ENCODE results near the gene SH3GL3. TPM values are rescaled to one million over a fixed set of nuclear protein-coding genes. Genes with fewer than 3 reads are reported as not detected.

The SH3GL3 gene
- total RNA-seq, 6 experiments from 2014 or later, result not detected

DNA sequence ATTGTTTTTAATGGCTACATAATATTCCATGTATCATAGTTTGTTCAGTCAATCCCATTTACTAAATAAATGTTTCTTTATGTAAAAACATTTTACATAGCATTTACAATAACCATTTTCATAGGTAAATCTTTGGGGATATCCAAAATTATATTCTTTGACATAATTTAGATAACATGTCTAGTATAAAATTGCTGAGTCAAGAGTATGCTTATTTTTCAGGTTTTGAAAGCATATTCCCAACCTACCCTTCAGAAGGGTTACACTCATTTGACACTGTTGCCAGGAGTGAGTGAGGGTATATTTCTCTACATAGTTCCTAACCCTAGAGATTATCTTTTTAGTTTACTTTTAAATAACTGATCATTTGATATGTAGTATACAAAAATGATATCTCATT lies 122.2 kb downstream of the SH3GL3 start:
- no peaks in the 10 kb centered on the region for H3K4me1 Mint-ChIP-seq (ENCODE audit: low read depth)
- no peaks in the 10 kb centered on the region for H3K27me3 Mint-ChIP-seq (ENCODE audit: insufficient read depth)
- no peaks in the 10 kb centered on the region for H3K36me3 Mint-ChIP-seq (ENCODE audit: low read depth)
- H3K4me3 Mint-ChIP-seq, result no peak overlapping the region
- no peak overlapping the region for H3K27ac Mint-ChIP-seq
- no peak for DNase-seq
- H3K9me3 Mint-ChIP-seq, result no peaks in the 10 kb centered on the region
- TF ChIP-seq, protein P1, sequence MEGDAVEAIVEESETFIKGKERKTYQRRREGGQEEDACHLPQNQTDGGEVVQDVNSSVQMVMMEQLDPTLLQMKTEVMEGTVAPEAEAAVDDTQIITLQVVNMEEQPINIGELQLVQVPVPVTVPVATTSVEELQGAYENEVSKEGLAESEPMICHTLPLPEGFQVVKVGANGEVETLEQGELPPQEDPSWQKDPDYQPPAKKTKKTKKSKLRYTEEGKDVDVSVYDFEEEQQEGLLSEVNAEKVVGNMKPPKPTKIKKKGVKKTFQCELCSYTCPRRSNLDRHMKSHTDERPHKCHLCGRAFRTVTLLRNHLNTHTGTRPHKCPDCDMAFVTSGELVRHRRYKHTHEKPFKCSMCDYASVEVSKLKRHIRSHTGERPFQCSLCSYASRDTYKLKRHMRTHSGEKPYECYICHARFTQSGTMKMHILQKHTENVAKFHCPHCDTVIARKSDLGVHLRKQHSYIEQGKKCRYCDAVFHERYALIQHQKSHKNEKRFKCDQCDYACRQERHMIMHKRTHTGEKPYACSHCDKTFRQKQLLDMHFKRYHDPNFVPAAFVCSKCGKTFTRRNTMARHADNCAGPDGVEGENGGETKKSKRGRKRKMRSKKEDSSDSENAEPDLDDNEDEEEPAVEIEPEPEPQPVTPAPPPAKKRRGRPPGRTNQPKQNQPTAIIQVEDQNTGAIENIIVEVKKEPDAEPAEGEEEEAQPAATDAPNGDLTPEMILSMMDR (IDR thresholded peaks at IDR 0.05), result no peak

DNA sequence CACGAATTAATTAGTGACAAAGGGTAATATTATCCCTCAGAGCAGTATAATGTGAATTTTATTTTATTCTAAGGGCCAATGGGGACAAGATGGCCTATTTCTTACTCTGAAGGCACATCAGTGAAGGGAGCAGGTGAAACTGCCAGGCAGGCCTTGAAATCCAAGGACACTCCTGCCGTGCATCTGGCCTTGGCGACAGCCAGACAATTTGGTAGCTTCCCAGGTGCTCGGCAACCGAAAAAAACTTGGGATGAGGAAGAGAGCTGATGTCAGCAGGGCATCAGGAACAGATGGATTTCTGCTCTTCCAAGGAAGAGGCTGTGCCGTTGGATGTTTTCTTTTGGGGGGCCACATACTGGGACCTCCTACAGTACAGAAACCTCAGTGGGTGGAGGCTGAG lies 123.6 kb downstream of the SH3GL3 start:
- TF ChIP-seq, protein P1 (IDR thresholded peaks at IDR 0.05), result no peak

DNA sequence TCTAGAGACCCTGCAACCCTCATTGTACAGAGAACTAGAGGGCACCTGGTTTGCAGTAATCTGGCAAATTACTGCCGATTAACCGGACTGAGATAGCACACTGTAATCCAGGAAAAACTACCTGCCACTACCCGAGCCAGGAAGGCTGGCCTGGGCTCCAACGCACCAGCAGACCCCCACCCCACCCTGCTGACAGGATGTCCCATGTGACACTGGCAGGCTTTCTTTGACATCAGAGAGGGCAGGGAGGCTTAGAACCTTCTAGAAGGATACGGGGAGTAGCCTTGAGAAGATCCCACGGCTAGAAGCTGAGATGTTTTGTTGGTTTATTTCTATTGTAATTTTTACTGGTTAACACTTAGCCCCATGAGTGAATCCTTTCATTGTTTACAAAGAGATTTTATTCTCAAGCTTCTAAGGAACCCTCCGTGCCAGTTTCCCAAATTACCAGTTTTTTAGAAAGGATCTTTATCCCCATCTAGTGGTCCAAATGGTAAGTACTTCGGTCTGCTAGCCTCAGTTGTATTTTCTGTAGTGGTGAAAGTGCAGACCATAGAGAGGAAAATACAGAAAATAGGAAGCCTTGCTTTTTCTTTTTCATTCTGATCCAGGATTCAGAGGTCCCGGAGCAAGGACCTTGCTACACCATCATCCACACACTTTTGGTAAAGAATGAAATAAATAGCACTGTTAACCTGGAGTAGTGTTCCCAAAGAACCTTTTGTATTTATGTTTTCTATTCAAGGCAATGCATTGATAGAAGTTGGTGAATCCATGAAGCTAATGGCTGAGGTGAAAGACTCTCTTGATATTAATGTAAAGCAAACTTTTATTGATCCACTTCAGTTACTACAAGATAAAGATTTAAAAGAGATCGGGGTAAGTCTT lies 124.9 kb downstream of the SH3GL3 start:
- TF ChIP-seq, protein P1 (IDR thresholded peaks at IDR 0.05), result peak; percentile 79
- no peak overlapping the region for H3K4me3 Mint-ChIP-seq

More for the DNA sequence above, 123.6 kb downstream of the SH3GL3 start:
- Mint-ChIP-seq H3K27ac (no peak overlapping the region), H3K4me1 (ENCODE audit: low read depth) (no peaks in the 10 kb centered on the region), H3K4me3 (no peak overlapping the region), H3K27me3 (ENCODE audit: insufficient read depth) (peaks cover 4% of the 10 kb centered on the region), H3K9me3 (no peaks in the 10 kb centered on the region), H3K36me3 (ENCODE audit: low read depth) (no peaks in the 10 kb centered on the region)
- no peak for DNase-seq

DNA sequence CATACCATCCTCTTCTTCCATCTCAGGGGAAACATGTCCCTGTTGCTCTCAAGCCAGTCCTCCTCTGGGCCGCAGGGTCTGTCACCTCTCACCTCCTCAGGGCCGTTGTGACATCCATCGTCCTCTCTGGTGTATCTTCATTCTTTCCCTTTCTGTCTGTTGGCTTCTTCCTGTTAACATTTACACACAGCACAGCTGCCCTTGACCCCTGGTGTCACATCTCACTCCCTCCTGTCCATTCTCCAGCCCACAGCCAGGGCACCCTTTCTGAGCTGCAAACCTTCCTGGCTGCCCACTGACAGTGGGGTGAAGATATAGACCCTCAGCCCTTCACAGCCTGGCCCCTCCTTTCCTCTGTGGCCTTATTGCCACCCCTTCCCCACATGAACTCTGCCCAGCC lies 127.2 kb downstream of the SH3GL3 start:
- no peak overlapping the region for H3K4me3 Mint-ChIP-seq
- H3K27me3 Mint-ChIP-seq (ENCODE audit: insufficient read depth), result peaks cover 5% of the 10 kb centered on the region
- no peaks in the 10 kb centered on the region for H3K4me1 Mint-ChIP-seq (ENCODE audit: low read depth)
- TF ChIP-seq, protein P1 (IDR thresholded peaks at IDR 0.05), result no peak
- no peak overlapping the region for H3K27ac Mint-ChIP-seq
- no peaks in the 10 kb centered on the region for H3K9me3 Mint-ChIP-seq
- H3K36me3 Mint-ChIP-seq (ENCODE audit: low read depth), result no peaks in the 10 kb centered on the region
- DNase-seq, result no peak

More for the DNA sequence above, 124.9 kb downstream of the SH3GL3 start:
- H3K27ac Mint-ChIP-seq, result no peak overlapping the region
- H3K9me3 Mint-ChIP-seq, result no peaks in the 10 kb centered on the region
- peak; percentile 30 for DNase-seq
- peaks cover 4% of the 10 kb centered on the region for H3K27me3 Mint-ChIP-seq (ENCODE audit: insufficient read depth)
- no peaks in the 10 kb centered on the region for H3K36me3 Mint-ChIP-seq (ENCODE audit: low read depth)
- no peaks in the 10 kb centered on the region for H3K4me1 Mint-ChIP-seq (ENCODE audit: low read depth)

DNA sequence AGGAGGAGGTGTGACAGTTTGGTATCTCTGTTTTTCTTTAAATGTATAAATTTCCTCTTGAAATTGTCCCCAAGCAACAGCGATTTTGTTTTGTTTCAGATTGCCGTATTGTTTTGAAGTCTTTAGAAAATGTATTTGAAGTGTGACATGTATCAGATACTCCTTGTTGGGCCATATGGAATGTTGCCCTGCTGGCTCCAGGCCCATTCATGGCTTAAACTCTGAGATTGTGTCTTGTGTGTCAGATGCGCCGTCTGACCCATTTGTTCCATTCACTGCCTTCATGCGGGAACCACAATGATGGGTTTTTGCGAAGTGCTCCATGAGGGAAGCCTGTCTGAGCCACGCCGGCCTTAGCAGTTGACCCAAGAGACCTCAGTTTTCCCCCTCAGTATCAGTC lies 131.6 kb downstream of the SH3GL3 start:
- Mint-ChIP-seq H3K4me3 (no peak overlapping the region), H3K9me3 (peaks cover under 1% of the 10 kb centered on the region; the same call in 1 of the 2 replicates), H3K4me1 (ENCODE audit: low read depth) (no peaks in the 10 kb centered on the region), H3K27ac (no peak overlapping the region), H3K27me3 (ENCODE audit: insufficient read depth) (peaks cover 5% of the 10 kb centered on the region), H3K36me3 (ENCODE audit: low read depth) (no peaks in the 10 kb centered on the region)
- TF ChIP-seq, protein P1 (IDR thresholded peaks at IDR 0.05), result no peak
- DNase-seq, result no peak

Measured in HFFc6 (cell line).